ENCODE results near the gene ASTN1.

DNA sequence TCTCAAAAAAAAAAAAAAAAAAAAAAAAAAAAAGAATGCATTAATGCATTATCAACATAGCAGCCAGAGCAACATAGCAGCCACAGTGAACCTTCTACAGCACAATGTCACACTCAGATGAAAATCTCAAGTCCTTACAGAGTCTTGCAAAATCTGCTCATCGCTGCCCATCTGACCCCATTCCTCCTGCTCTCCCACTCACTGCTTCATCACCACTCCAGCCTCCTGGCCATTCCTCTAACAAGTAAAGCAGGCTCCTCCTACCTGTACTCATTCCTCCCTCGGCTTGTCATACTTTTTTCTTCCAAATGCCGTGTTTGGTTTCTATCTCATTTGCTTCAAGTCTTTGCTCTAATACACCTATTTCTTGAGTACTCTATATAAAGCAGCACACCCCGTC lies 35.8 kb upstream of the ASTN1 start:
- no peak for TF ChIP-seq POLR2A (IDR thresholded peaks at IDR 0.05)
- TF ChIP-seq, protein P1, sequence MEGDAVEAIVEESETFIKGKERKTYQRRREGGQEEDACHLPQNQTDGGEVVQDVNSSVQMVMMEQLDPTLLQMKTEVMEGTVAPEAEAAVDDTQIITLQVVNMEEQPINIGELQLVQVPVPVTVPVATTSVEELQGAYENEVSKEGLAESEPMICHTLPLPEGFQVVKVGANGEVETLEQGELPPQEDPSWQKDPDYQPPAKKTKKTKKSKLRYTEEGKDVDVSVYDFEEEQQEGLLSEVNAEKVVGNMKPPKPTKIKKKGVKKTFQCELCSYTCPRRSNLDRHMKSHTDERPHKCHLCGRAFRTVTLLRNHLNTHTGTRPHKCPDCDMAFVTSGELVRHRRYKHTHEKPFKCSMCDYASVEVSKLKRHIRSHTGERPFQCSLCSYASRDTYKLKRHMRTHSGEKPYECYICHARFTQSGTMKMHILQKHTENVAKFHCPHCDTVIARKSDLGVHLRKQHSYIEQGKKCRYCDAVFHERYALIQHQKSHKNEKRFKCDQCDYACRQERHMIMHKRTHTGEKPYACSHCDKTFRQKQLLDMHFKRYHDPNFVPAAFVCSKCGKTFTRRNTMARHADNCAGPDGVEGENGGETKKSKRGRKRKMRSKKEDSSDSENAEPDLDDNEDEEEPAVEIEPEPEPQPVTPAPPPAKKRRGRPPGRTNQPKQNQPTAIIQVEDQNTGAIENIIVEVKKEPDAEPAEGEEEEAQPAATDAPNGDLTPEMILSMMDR (IDR thresholded peaks at IDR 0.05), result no peak
